MM.1S (cell line): ENCODE results near the gene DRD3.

Experiments used
- DNase-seq: peaks from one replicate; pipeline ENCODE4 v3.0.0-alpha.2; 2015
- H2AFZ ChIP-seq: fragments of 300-600 bp; sonication (generic); 2 replicates; pipeline ENCODE4 v1.6.0; 2016; ENCODE audit warnings: antibody characterized with exemption, low read length
- H3F3A ChIP-seq: fragments of 300-600 bp; sonication (generic); 2 replicates; pipeline ENCODE4 v1.6.1; 2016; ENCODE audit warnings: mild to moderate bottlenecking, antibody characterized with exemption, low read length, moderate library complexity, mixed read lengths; ENCODE audit not compliant: insufficient read depth
- H3K27ac ChIP-seq: fragments of 300-600 bp; sonication (generic); 2 replicates; pipeline ENCODE4 v1.5.1; 2016; ENCODE audit warnings: mild to moderate bottlenecking, low read length
- H3K27me3 ChIP-seq: fragments of 300-600 bp; sonication (generic); replicated peaks from 2 replicates; pipeline ENCODE4 v1.6.0; 2016; ENCODE audit warnings: low read length; ENCODE audit not compliant: insufficient read depth
- H3K36me3 ChIP-seq: fragments of 300-600 bp; sonication (generic); replicated peaks from 2 replicates; pipeline ENCODE4 v1.6.1; 2016; ENCODE audit warnings: mild to moderate bottlenecking, low read length, mixed read lengths; ENCODE audit not compliant: insufficient read depth
- H3K4me1 ChIP-seq: fragments of 300-600 bp; sonication (generic); 2 replicates; pipeline ENCODE4 v1.6.1; 2016; ENCODE audit warnings: low read length, mixed read lengths
- H3K4me2 ChIP-seq: fragments of 300-600 bp; sonication (generic); 2 replicates; pipeline ENCODE4 v1.6.0; 2016; ENCODE audit warnings: low read depth, low read length
- H3K4me3 ChIP-seq: fragments of 300-600 bp; sonication (generic); 2 replicates; pipeline ENCODE4 v1.5.1; 2016; ENCODE audit warnings: low read length, mixed read lengths
- H3K79me2 ChIP-seq: fragments of 300-600 bp; sonication (generic); 2 replicates; pipeline ENCODE4 v1.6.1; 2016; ENCODE audit warnings: mixed run types, low read length, mixed read lengths
- H3K9ac ChIP-seq: fragments of 300-600 bp; sonication (generic); 2 replicates; pipeline ENCODE4 v1.6.1; 2016; ENCODE audit warnings: low read length, mixed read lengths
- H3K9me2 ChIP-seq: fragments of 300-600 bp; sonication (generic); replicated peaks from 2 replicates; pipeline ENCODE4 v1.6.1; 2016; ENCODE audit warnings: mild to moderate bottlenecking, low read length, mixed read lengths; ENCODE audit not compliant: insufficient read depth
- H3K9me3 ChIP-seq: fragments of 300-600 bp; sonication (generic); replicated peaks from 2 replicates; pipeline ENCODE4 v1.6.1; 2016; ENCODE audit warnings: mild to moderate bottlenecking, low read length, mixed read lengths; ENCODE audit not compliant: insufficient read depth
- H4K20me1 ChIP-seq: fragments of 300-600 bp; sonication (generic); 2 replicates; pipeline ENCODE4 v1.6.1; 2016; ENCODE audit warnings: mild to moderate bottlenecking, low read length, moderate library complexity, mixed read lengths; ENCODE audit not compliant: insufficient read depth
- CTCF ChIP-seq: fragments of 300-600 bp; sonication (generic); IDR thresholded peaks from 2 replicates; pipeline ENCODE4 v1.5.1; 2016; ENCODE audit warnings: antibody characterized with exemption, low read length, mixed read lengths
- EZH2 ChIP-seq: fragments of 300-600 bp; sonication (generic); optimal IDR thresholded peaks from 2 replicates; pipeline ENCODE3; 2017; ENCODE audit warnings: low read depth, mild to moderate bottlenecking, antibody characterized with exemption, low read length, mixed read lengths
- EZH2phosphoT487 ChIP-seq: fragments of 300-600 bp; sonication (generic); IDR thresholded peaks from 2 replicates; pipeline ENCODE4 v1.6.1; 2018; ENCODE audit warnings: antibody characterized with exemption, low read length

The DRD3 gene

GRCh38 chr3:114176890-114177289, 2.0 kb downstream of the DRD3 start:
- Histone ChIP-seq H3K9ac (no peak overlapping the region), H3K79me2 (no peaks in the 10 kb centered on the region), H4K20me1 (no peaks in the 10 kb centered on the region), H3K27ac (no peak overlapping the region), H3K4me2 (no peak overlapping the region), H2AFZ (no peak overlapping the region), H3K4me1 (no peaks in the 10 kb centered on the region), H3K9me2 (no peaks in the 10 kb centered on the region), H3K4me3 (no peak overlapping the region), H3K9me3 (no peaks in the 10 kb centered on the region), H3K36me3 (no peaks in the 10 kb centered on the region), H3K27me3 (no peaks in the 10 kb centered on the region), H3F3A (no peaks in the 10 kb centered on the region)
- TF ChIP-seq CTCF = no peak
- TF ChIP-seq EZH2phosphoT487 = no peak
- TF ChIP-seq EZH2 = no peak
- DNase-seq = no peak

GRCh38 chr3:114176487-114176886, 2.4 kb downstream of the DRD3 start:
- H2AFZ ChIP-seq = no peak overlapping the region
- DNase-seq = no peak
- H3K4me2 ChIP-seq = no peak overlapping the region
- H3K27me3 ChIP-seq = no peaks in the 10 kb centered on the region
- no peaks in the 10 kb centered on the region for H4K20me1 ChIP-seq
- no peaks in the 10 kb centered on the region for H3K36me3 ChIP-seq
- H3K27ac ChIP-seq = no peak overlapping the region
- H3K9me2 ChIP-seq = no peaks in the 10 kb centered on the region
- no peak overlapping the region for H3K9ac ChIP-seq
- TF ChIP-seq EZH2 (no peak), CTCF (no peak), EZH2phosphoT487 (no peak)
- no peaks in the 10 kb centered on the region for H3K79me2 ChIP-seq
- no peaks in the 10 kb centered on the region for H3K4me1 ChIP-seq
- no peaks in the 10 kb centered on the region for H3K9me3 ChIP-seq
- H3F3A ChIP-seq = no peaks in the 10 kb centered on the region
- H3K4me3 ChIP-seq = no peak overlapping the region

DNA sequence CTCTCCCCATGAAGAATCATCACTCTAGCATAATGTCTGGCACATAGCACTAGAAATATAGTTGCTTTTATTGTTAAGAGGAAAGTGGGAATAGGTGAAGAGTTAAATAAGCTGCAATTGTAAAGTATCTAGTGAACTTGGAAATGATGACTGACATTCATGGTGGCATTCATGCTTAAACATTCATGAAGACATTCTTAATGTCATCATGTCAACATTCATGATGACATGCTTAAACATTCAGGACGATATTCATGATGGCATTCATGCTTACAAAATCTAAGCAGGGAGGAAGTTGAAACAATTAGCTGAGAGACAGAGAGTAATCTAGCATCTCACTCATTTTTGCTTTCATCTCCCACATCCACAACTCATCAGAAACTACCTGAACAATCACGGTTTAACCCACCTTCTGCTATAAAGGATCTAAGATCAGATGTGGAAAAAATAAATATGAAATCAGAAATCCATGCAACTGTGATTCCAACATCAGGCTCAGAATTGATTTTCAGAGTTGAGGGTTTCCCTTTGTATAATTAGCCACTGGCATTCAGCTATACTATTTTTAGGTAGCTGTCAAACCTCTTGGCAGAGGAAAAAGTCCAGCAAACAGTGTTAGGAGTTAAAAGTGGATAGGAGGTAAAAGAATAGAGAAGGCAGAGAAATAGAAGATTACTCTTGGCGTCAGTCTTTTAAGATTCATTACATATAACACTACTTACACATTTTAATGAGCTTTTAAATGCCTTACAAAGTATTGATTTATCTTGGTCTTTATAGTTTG, 3.5 kb downstream of the DRD3 start:
- no peak for DNase-seq
- Histone ChIP-seq H3K9ac (no peak overlapping the region), H3K9me3 (no peaks in the 10 kb centered on the region), H3F3A (no peaks in the 10 kb centered on the region), H3K36me3 (no peaks in the 10 kb centered on the region), H3K27ac (no peak overlapping the region), H3K9me2 (no peaks in the 10 kb centered on the region), H3K4me3 (no peak overlapping the region), H4K20me1 (no peaks in the 10 kb centered on the region), H2AFZ (no peak overlapping the region), H3K4me1 (no peaks in the 10 kb centered on the region), H3K27me3 (no peaks in the 10 kb centered on the region), H3K79me2 (no peaks in the 10 kb centered on the region), H3K4me2 (no peak overlapping the region)
- no peak for TF ChIP-seq EZH2phosphoT487
- TF ChIP-seq CTCF = no peak
- TF ChIP-seq EZH2 = no peak
